Osteoblast (primary cell): ENCODE data around the gene ZNF814. TPM values are rescaled to one million over a fixed set of nuclear protein-coding genes. Genes with fewer than 3 reads are reported as not detected.

Source experiments
- DNase-seq: peaks from one replicate; pipeline ENCODE4 v3.0.0; 2011; ENCODE audit warnings: low spot score, mixed read lengths; ENCODE audit not compliant: insufficient read length; ENCODE audit errors: missing footprints
- H2AFZ ChIP-seq: 2 replicates; pipeline ENCODE4 v1.6.0; 2011; ENCODE audit warnings: mild to moderate bottlenecking, low read length
- H3K27ac ChIP-seq: 2 replicates; pipeline ENCODE4 v1.5.1; 2011; ENCODE audit warnings: mild to moderate bottlenecking, low read depth, low read length, moderate library complexity
- H3K27me3 ChIP-seq: 2 replicates; pipeline ENCODE4 v1.6.0; 2012; ENCODE audit warnings: mild to moderate bottlenecking, control low read depth, inconsistent platforms, low read length, moderate library complexity; ENCODE audit not compliant: insufficient read depth
- H3K36me3 ChIP-seq: 2 replicates; pipeline ENCODE4 v1.5.1; 2011; ENCODE audit warnings: mild to moderate bottlenecking, low read length, control low read depth, moderate library complexity; ENCODE audit not compliant: insufficient read depth
- H3K4me1 ChIP-seq: 2 replicates; pipeline ENCODE4 v1.5.1; 2011; ENCODE audit warnings: mild to moderate bottlenecking, low read length, control low read depth, moderate library complexity; ENCODE audit not compliant: insufficient read depth
- H3K4me2 ChIP-seq: 2 replicates; pipeline ENCODE4 v1.6.0; 2011; ENCODE audit warnings: mild to moderate bottlenecking, low read length; ENCODE audit not compliant: insufficient read depth
- H3K4me3 ChIP-seq: fragments of 200-600 bp; sonication (generic); 3 replicates; pipeline ENCODE4 v1.5.1; 2012; ENCODE audit warnings: mild to moderate bottlenecking, low read length, inconsistent platforms; ENCODE audit not compliant: insufficient read depth
- H3K79me2 ChIP-seq: 2 replicates; pipeline ENCODE4 v1.6.0; 2012; ENCODE audit warnings: mild to moderate bottlenecking, low read length, control low read depth, inconsistent platforms; ENCODE audit not compliant: insufficient read depth
- H3K9me3 ChIP-seq: 2 replicates; pipeline ENCODE4 v1.5.1; 2011; ENCODE audit warnings: low read depth, low read length, control low read depth
- H4K20me1 ChIP-seq: 2 replicates; pipeline ENCODE4 v1.6.0; 2012; ENCODE audit warnings: mild to moderate bottlenecking, low read length, control low read depth; ENCODE audit not compliant: insufficient read depth
- total RNA-seq: library from RNA; depleted of rRNA; stranded (reverse); fragments of >200 nt; gene quantifications from 2 replicates; pipeline ENCODE4 v1.2.3, GENCODE V29; 2012
- TF ChIP-seq, protein P1 (sequence below): IDR thresholded peaks from 2 replicates; pipeline ENCODE4 v1.5.1; 2011; ENCODE audit warnings: mild to moderate bottlenecking, low read depth, low read length, moderate library complexity; ENCODE audit errors: extremely low read depth

The ZNF814 gene
- total RNA-seq, 1 donor: 12.7 TPM

DNA sequence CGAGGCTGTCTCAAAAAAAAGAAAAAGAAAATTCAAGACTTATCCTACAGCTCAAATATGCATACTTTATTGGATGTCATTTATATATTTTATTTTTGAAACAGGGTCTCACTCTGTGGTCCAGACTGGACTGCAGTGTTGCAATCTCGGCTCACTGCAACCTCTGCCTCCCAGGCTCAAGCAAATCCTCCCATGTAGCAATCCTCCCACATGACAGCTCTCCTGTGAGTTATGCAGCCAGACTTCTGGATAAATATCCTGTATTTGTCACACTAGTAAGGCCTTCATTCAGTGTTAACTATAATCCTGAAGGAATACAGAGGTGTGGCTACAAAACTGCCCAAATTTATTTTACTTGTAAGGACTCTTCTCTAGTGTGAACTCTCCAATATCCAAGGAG, 81.3 kb downstream of the ZNF814 start:
- no peak for DNase-seq
- H3K4me1 ChIP-seq: peaks cover 6% of the 10 kb centered on the region
- H2AFZ ChIP-seq: no peak overlapping the region
- H4K20me1 ChIP-seq: no peaks in the 10 kb centered on the region
- TF ChIP-seq, protein P1, sequence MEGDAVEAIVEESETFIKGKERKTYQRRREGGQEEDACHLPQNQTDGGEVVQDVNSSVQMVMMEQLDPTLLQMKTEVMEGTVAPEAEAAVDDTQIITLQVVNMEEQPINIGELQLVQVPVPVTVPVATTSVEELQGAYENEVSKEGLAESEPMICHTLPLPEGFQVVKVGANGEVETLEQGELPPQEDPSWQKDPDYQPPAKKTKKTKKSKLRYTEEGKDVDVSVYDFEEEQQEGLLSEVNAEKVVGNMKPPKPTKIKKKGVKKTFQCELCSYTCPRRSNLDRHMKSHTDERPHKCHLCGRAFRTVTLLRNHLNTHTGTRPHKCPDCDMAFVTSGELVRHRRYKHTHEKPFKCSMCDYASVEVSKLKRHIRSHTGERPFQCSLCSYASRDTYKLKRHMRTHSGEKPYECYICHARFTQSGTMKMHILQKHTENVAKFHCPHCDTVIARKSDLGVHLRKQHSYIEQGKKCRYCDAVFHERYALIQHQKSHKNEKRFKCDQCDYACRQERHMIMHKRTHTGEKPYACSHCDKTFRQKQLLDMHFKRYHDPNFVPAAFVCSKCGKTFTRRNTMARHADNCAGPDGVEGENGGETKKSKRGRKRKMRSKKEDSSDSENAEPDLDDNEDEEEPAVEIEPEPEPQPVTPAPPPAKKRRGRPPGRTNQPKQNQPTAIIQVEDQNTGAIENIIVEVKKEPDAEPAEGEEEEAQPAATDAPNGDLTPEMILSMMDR: no peak
- H3K27ac ChIP-seq: no peak overlapping the region
- H3K36me3 ChIP-seq: peaks cover 22% of the 10 kb centered on the region
- H3K9me3 ChIP-seq: no peaks in the 10 kb centered on the region
- no peaks in the 10 kb centered on the region for H3K27me3 ChIP-seq
- H3K79me2 ChIP-seq: peaks cover 29% of the 10 kb centered on the region
- no peak overlapping the region for H3K4me3 ChIP-seq
- H3K4me2 ChIP-seq: no peak overlapping the region

DNA sequence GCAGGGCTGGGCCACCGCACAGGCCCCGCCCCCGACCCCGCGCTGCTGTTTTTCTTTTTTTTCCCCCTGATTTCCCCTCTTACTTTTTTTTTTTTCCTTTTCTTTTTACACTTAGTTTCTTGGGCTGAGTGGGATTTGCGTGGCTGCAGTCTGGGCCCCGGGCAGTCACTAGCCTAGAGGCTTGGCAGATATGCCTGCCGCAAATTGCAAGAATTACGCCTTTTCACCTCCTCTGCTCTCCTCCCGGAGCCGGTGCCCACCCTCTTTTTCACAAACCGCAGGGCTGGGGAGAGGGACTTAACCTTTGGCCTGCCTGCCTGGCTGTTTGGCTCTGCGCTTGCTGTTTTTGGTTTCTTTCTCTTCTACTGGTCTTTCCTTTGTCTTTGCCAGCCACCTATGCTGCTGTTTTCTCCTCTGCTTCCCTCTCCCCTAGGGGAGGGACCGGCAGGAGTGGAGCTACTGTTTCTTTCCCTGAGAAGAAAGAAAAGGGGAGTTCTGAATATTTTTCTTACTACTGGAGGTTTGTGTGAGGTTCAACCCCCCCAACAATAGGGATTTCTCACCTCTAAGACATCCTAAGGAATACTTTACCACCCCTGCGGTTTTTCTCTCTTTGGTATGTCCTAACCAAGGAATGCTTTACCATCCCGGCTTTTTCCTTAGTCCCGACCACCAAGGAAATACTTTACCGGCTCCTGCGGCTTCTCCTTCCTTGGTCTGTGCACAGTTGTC, 85.1 kb downstream of the ZNF814 start:
- H3K4me2 ChIP-seq: peak overlapping the region; percentile 92
- H3K27ac ChIP-seq: peak overlapping the region; percentile 76
- H3K79me2 ChIP-seq: peaks cover 35% of the 10 kb centered on the region
- H4K20me1 ChIP-seq: no peaks in the 10 kb centered on the region
- no peaks in the 10 kb centered on the region for H3K27me3 ChIP-seq
- H3K4me3 ChIP-seq: peak overlapping the region; percentile 85
- H3K9me3 ChIP-seq: no peaks in the 10 kb centered on the region
- H2AFZ ChIP-seq: peak overlapping the region; percentile 84
- TF ChIP-seq, protein P1: no peak
- peaks cover 15% of the 10 kb centered on the region for H3K36me3 ChIP-seq
- peaks cover 6% of the 10 kb centered on the region for H3K4me1 ChIP-seq
- DNase-seq: peak; percentile 76

DNA sequence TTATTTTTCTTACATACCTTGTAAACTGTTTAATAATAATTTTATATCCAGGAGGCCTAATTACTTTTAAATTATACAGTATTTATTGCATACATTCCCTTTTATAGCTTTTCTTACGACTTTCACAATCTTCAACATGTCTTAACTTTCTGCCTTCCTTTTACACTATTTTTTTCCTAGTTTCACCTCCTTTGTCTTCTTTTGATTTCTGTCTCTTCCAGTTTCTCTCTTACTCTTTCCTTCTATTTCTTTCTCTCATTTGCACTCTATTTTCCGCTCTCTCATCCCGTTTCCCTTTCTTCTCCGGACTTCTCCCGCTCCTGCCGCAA, 85.6 kb downstream of the ZNF814 start:
- Histone ChIP-seq H2AFZ (peak overlapping the region; percentile 84), H3K4me2 (peak overlapping the region; percentile 92), H3K4me3 (peak overlapping the region; percentile 85), H3K79me2 (peaks cover 32% of the 10 kb centered on the region), H3K27ac (peak overlapping the region; percentile 76), H3K36me3 (peaks cover 11% of the 10 kb centered on the region), H3K4me1 (peaks cover 6% of the 10 kb centered on the region), H3K27me3 (no peaks in the 10 kb centered on the region), H4K20me1 (no peaks in the 10 kb centered on the region), H3K9me3 (no peaks in the 10 kb centered on the region)
- no peak for DNase-seq
- TF ChIP-seq, protein P1: no peak

DNA sequence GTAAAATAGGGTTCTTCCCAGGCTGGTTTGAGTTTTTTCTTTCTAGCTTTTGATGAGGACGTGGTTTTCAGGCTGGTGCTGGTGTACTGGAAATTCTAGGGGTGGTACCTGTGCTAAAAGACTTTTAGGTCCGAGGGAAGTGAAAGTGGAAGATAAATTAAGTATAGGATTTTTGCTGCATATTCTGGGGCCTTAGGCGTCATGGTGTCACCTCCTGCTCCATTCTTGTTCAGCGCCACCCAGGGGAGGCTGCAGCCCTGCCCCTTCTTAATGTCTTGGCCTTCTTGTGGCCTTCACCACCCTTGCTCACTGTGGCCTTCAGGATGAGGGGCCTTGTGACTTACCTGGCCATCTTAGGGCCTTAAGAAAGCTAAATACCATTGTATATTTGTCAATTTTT, 86.6 kb downstream of the ZNF814 start:
- no peak overlapping the region for H3K4me3 ChIP-seq
- peaks cover 6% of the 10 kb centered on the region for H3K4me1 ChIP-seq
- H3K27ac ChIP-seq: no peak overlapping the region
- no peaks in the 10 kb centered on the region for H4K20me1 ChIP-seq
- TF ChIP-seq, protein P1: no peak
- H3K9me3 ChIP-seq: no peaks in the 10 kb centered on the region
- no peak overlapping the region for H3K4me2 ChIP-seq
- H3K36me3 ChIP-seq: peaks cover 3% of the 10 kb centered on the region
- DNase-seq: no peak
- no peaks in the 10 kb centered on the region for H3K27me3 ChIP-seq
- peaks cover 25% of the 10 kb centered on the region for H3K79me2 ChIP-seq
- no peak overlapping the region for H2AFZ ChIP-seq
